HEK293 (cell line): ENCODE measurements around the gene KRTAP12-1.

Experiments
- CTCF ChIA-PET: fragments of 350-600 bp; formaldehyde crosslinking; extraction: SDS; loops from one replicate; lab custom pipeline; 2021; ENCODE audit warnings: antibody characterized with exemption; lab: Yijun Ruan, JAX
- POLR2A ChIA-PET: fragments of 300-600 bp; formaldehyde crosslinking; extraction: SDS; loops from one replicate; lab custom pipeline; 2020; ENCODE audit warnings: antibody characterized with exemption, inconsistent platforms; lab: Yijun Ruan, JAX
- H3K27ac ChIP-seq: fragments of 200-500 bp; sonication (Bioruptor generic); 2 replicates; pipeline ENCODE4 v1.5.1; 2014; ENCODE audit warnings: low read depth, low read length, control low read depth, inconsistent platforms; ENCODE audit errors: extremely low read depth
- H3K36me3 ChIP-seq, 2 experiments: fragments of 200-500 bp in 1 of 2; sonication (Bioruptor generic) in 1 of 2; 1 replicate in 1 of 2; 2 replicates in 1 of 2; pipeline ENCODE4 v1.5.1; 2014 to 2017; ENCODE audit warnings: inconsistent platforms in 2 of 2, low read length in 2 of 2; ENCODE audit not compliant: control insufficient read depth in 2 of 2, insufficient read depth in 1 of 2
- H3K4me1 ChIP-seq: fragments of 200-500 bp; sonication (Bioruptor generic); 2 replicates; pipeline ENCODE4 v1.5.1; 2014; ENCODE audit warnings: mild to moderate bottlenecking, low read length, inconsistent platforms; ENCODE audit not compliant: control insufficient read depth, insufficient read depth
- H3K4me3 ChIP-seq: 2 replicates; pipeline ENCODE4 v1.5.1; 2011; ENCODE audit warnings: low read depth, mild to moderate bottlenecking, control low read depth, low read length, moderate library complexity
- H3K9me3 ChIP-seq: fragments of 200-500 bp; sonication (Bioruptor generic); 2 replicates; pipeline ENCODE4 v1.5.1; 2014; ENCODE audit warnings: low read depth, low read length, inconsistent platforms; ENCODE audit not compliant: control insufficient read depth, insufficient read depth
- BCL11A ChIP-seq: fragments of 450-650 bp; formaldehyde crosslinking; IDR thresholded peaks from 2 replicates; pipeline ENCODE4 v1.5.1; 2016; ENCODE audit warnings: low read depth, missing biosample characterization, missing genetic modification characterization
- ELK4 ChIP-seq: IDR thresholded peaks from 2 replicates; pipeline ENCODE4 v1.6.1; 2011; ENCODE audit warnings: mild to moderate bottlenecking, low read depth, low read length, borderline replicate concordance
- GLIS2 ChIP-seq: fragments of 450-650 bp; formaldehyde crosslinking; IDR thresholded peaks from 2 replicates; pipeline ENCODE4 v1.5.1; 2016; ENCODE audit warnings: missing biosample characterization, missing genetic modification characterization
- HIC1 ChIP-seq: fragments of 450-650 bp; formaldehyde crosslinking; IDR thresholded peaks from 2 replicates; pipeline ENCODE4 v1.5.1; 2016; ENCODE audit warnings: missing biosample characterization, missing genetic modification characterization
- KLF1 ChIP-seq: fragments of 450-650 bp; formaldehyde crosslinking; IDR thresholded peaks from 2 replicates; pipeline ENCODE4 v1.5.1; 2016; ENCODE audit warnings: missing biosample characterization, missing genetic modification characterization
- MYNN ChIP-seq: fragments of 450-650 bp; formaldehyde crosslinking; IDR thresholded peaks from 2 replicates; pipeline ENCODE4 v1.5.1; 2016; ENCODE audit warnings: missing biosample characterization, missing genetic modification characterization, borderline replicate concordance
- TRIM28 ChIP-seq: IDR thresholded peaks from 2 replicates; pipeline ENCODE4 v1.6.1; 2011; ENCODE audit warnings: low read length, control low read depth, borderline replicate concordance
- WT1 ChIP-seq: fragments of 450-650 bp; formaldehyde crosslinking; IDR thresholded peaks from 2 replicates; pipeline ENCODE4 v1.5.1; 2016; ENCODE audit warnings: missing biosample characterization, missing genetic modification characterization
- YY1 ChIP-seq: fragments of 450-650 bp; formaldehyde crosslinking; IDR thresholded peaks from 2 replicates; pipeline ENCODE4 v1.5.1; 2018; ENCODE audit warnings: missing biosample characterization, missing genetic modification characterization
- ZBTB1 ChIP-seq: fragments of 450-650 bp; formaldehyde crosslinking; IDR thresholded peaks from 2 replicates; pipeline ENCODE4 v1.5.1; 2016; ENCODE audit warnings: missing biosample characterization, missing genetic modification characterization
- ZBTB21 ChIP-seq: fragments of 450-650 bp; formaldehyde crosslinking; IDR thresholded peaks from 2 replicates; pipeline ENCODE4 v1.5.1; 2017; ENCODE audit warnings: missing biosample characterization, missing genetic modification characterization
- ZFHX2 ChIP-seq: fragments of 450-650 bp; formaldehyde crosslinking; conservative IDR thresholded peaks from 2 replicates; pipeline ENCODE4 v1.5.1; 2016; ENCODE audit warnings: missing biosample characterization, missing genetic modification characterization
- ZNF280D ChIP-seq: fragments of 450-650 bp; formaldehyde crosslinking; IDR thresholded peaks from 2 replicates; pipeline ENCODE4 v1.5.1; 2016; ENCODE audit warnings: missing biosample characterization, missing genetic modification characterization
- ZNF548 ChIP-seq: fragments of 450-650 bp; formaldehyde crosslinking; IDR thresholded peaks from 2 replicates; pipeline ENCODE4 v1.5.1; 2016; ENCODE audit warnings: missing biosample characterization, missing genetic modification characterization
- ZNF555 ChIP-seq: fragments of 450-650 bp; formaldehyde crosslinking; conservative IDR thresholded peaks from 2 replicates; pipeline ENCODE4 v1.5.1; 2017; ENCODE audit warnings: missing biosample characterization, mild to moderate bottlenecking, missing genetic modification characterization, inconsistent platforms
- ZNF561 ChIP-seq: fragments of 450-650 bp; IDR thresholded peaks from 2 replicates; pipeline ENCODE4 v1.5.1; 2018; ENCODE audit warnings: missing biosample characterization, missing genetic modification characterization, borderline replicate concordance
- ZNF585B ChIP-seq: fragments of 450-650 bp; formaldehyde crosslinking; IDR thresholded peaks from 2 replicates; pipeline ENCODE4 v1.5.1; 2016; ENCODE audit warnings: missing biosample characterization, missing genetic modification characterization
- ZNF600 ChIP-seq: fragments of 450-650 bp; formaldehyde crosslinking; IDR thresholded peaks from 2 replicates; pipeline ENCODE4 v1.5.1; 2016; ENCODE audit warnings: missing biosample characterization, missing genetic modification characterization
- ZNF610 ChIP-seq: fragments of 450-650 bp; formaldehyde crosslinking; IDR thresholded peaks from 2 replicates; pipeline ENCODE4 v1.5.1; 2016; ENCODE audit warnings: missing biosample characterization, missing genetic modification characterization, borderline replicate concordance
- ZNF624 ChIP-seq: fragments of 450-650 bp; formaldehyde crosslinking; IDR thresholded peaks from 2 replicates; pipeline ENCODE4 v1.5.1; 2017; ENCODE audit warnings: missing biosample characterization, missing genetic modification characterization
- ZNF629 ChIP-seq: fragments of 450-650 bp; formaldehyde crosslinking; IDR thresholded peaks from 2 replicates; pipeline ENCODE4 v1.5.1; 2017; ENCODE audit warnings: missing biosample characterization, missing genetic modification characterization
- ZNF701 ChIP-seq: fragments of 450-650 bp; formaldehyde crosslinking; IDR thresholded peaks from 2 replicates; pipeline ENCODE4 v1.5.1; 2016; ENCODE audit warnings: missing biosample characterization, missing genetic modification characterization
- ZSCAN18 ChIP-seq: fragments of 450-650 bp; formaldehyde crosslinking; IDR thresholded peaks from 2 replicates; pipeline ENCODE4 v1.5.1; 2016; ENCODE audit warnings: missing biosample characterization, missing genetic modification characterization
- ZSCAN23 ChIP-seq: fragments of 450-650 bp; formaldehyde crosslinking; IDR thresholded peaks from 2 replicates; pipeline ENCODE4 v1.5.1; 2016; ENCODE audit warnings: missing biosample characterization, missing genetic modification characterization
- ZSCAN30 ChIP-seq: fragments of 450-650 bp; IDR thresholded peaks from 2 replicates; pipeline ENCODE4 v1.5.1; 2018; ENCODE audit warnings: missing biosample characterization, mild to moderate bottlenecking, missing genetic modification characterization, moderate library complexity

Gene KRTAP12-1

GRCh38 chr21:44701023-44701400 is 19.0 kb upstream of the KRTAP12-1 start:
- POLR2A ChIA-PET: no interaction called here
- CTCF ChIA-PET: interaction anchor here (0.7 kb wide), 1 partner anchor 10 kb away, joined by 3 read pairs; the partner anchor contains the start of gene TSPEAR
- Histone ChIP-seq H3K9me3 (no peaks in the 10 kb centered on the region), H3K4me3 (no peak overlapping the region), H3K27ac (no peak overlapping the region), H3K4me1 (no peaks in the 10 kb centered on the region), H3K36me3 (no peaks in the 10 kb centered on the region)
- TF ChIP-seq ZSCAN18 (tag by site-specific recombination) (no peak), TRIM28 (no peak), ZNF561 (tag by site-specific recombination) (no peak), ZNF701 (tag by site-specific recombination) (no peak), ZSCAN30 (tag by site-specific recombination) (no peak)

- H3K9me3 ChIP-seq: no peaks in the 10 kb centered on the region
- H3K4me3 ChIP-seq: no peak overlapping the region
- no peaks in the 10 kb centered on the region for H3K36me3 ChIP-seq
- TF ChIP-seq ZNF585B (tag by site-specific recombination): no peak
- no peak for TF ChIP-seq ZNF280D
- no peak for TF ChIP-seq ZNF629 (tag by site-specific recombination)
- no peak for TF ChIP-seq MYNN
- TF ChIP-seq ELK4: no peak
- no peak for TF ChIP-seq GLIS2
- no peak for TF ChIP-seq ZSCAN23
- no peak for TF ChIP-seq ZNF548
- TF ChIP-seq, all 188 proteins: peak for 0
- Histone ChIP-seq H3K4me1 (no peaks in the 10 kb centered on the region), H3K27ac (no peak overlapping the region)
- ChIA-PET POLR2A (no interaction called here), CTCF (interaction anchor here (0.6 kb wide), 1 partner anchor 177 kb away, joined by 4 read pairs; no protein-coding TSS in a partner anchor)
These were observed 18.4 kb upstream of the KRTAP12-1 start for GRCh38 chr21:44700101-44701022.

GRCh38 chr21:44699502-44700001 is 17.6 kb upstream of the KRTAP12-1 start:
- no peak overlapping the region for H3K4me3 ChIP-seq
- H3K4me1 ChIP-seq: no peaks in the 10 kb centered on the region
- POLR2A ChIA-PET: no interaction called here
- CTCF ChIA-PET: interaction anchor here (0.6 kb wide), 1 partner anchor 178 kb away, joined by 4 read pairs; no protein-coding TSS in a partner anchor
- H3K36me3 ChIP-seq: no peaks in the 10 kb centered on the region
- no peak overlapping the region for H3K27ac ChIP-seq
- H3K9me3 ChIP-seq: no peaks in the 10 kb centered on the region
- no peak for TF ChIP-seq ZBTB21
- no peak for TF ChIP-seq ZNF624
- TF ChIP-seq ZNF555 (tag by site-specific recombination): no peak
- no peak for TF ChIP-seq YY1 (tag by site-specific recombination)
- no peak for TF ChIP-seq WT1
- TF ChIP-seq ZNF610: no peak
- no peak for TF ChIP-seq ZFHX2 (tag by site-specific recombination)
- TF ChIP-seq ZBTB1 (tag by site-specific recombination): no peak
- TF ChIP-seq KLF1 (tag by site-specific recombination): no peak
- no peak for TF ChIP-seq ZNF600
- TF ChIP-seq BCL11A (tag by site-specific recombination): no peak
- TF ChIP-seq HIC1 (tag by site-specific recombination): no peak
